Stimulated activated CD4-positive, alpha-beta T cell treated with anti-CD3 and anti-CD28 coated beads, Interleukin-12 subunit alpha, Interleukin-12 subunit beta, amount 100 ng/mL, for 24 hours (primary cell): Measurements from ENCODE around the gene ANKMY2.
"Not testable (repeated sequence)": the region's sequence is repeated elsewhere in the genome, so short reads cannot be mapped to it uniquely, and the experiment has no call there.

ENCODE experiments used
- DNase-seq, 2 experiments: peaks; one replicate each; pipeline ENCODE4 v3.0.0-alpha.2; 2020; ENCODE audit warnings: low read depth in 2 of 2

Gene ANKMY2

GRCh38 chr7:16627236-16627635, 18.3 kb downstream of the ANKMY2 start:
- DNase-seq = no peak

GRCh38 chr7:16626388-16626787, 19.2 kb downstream of the ANKMY2 start:
- no peak for DNase-seq

GRCh38 chr7:16619979-16620408, 25.6 kb downstream of the ANKMY2 start:
- DNase-seq = no peak

GRCh38 chr7:16616542-16616941, 29.0 kb downstream of the ANKMY2 start:
- no peak for DNase-seq

GRCh38 chr7:16616122-16616521, 29.4 kb downstream of the ANKMY2 start:
- no peak for DNase-seq

- no peak for DNase-seq
Measured at GRCh38 chr7:16615228-16615627, 30.3 kb downstream of the ANKMY2 start.

- no peak for DNase-seq
Measured at GRCh38 chr7:16611711-16612110, 33.8 kb downstream of the ANKMY2 start.

- DNase-seq = no peak
Measured at GRCh38 chr7:16609842-16610450, 35.6 kb downstream of the ANKMY2 start.

GRCh38 chr7:16606704-16607103, 38.9 kb downstream of the ANKMY2 start:
- DNase-seq = no peak

- no peak for DNase-seq
Measured at GRCh38 chr7:16604054-16604453, 41.5 kb downstream of the ANKMY2 start.

GRCh38 chr7:16603633-16604032, 41.9 kb downstream of the ANKMY2 start:
- no peak for DNase-seq

GRCh38 chr7:16599860-16600259, 45.7 kb downstream of the ANKMY2 start:
- DNase-seq = no peak

- DNase-seq = no peak
Measured at GRCh38 chr7:16598015-16598414, 47.5 kb downstream of the ANKMY2 start.

- not testable (repeated sequence) for DNase-seq
Measured at GRCh38 chr7:16595596-16595995, 50.0 kb downstream of the ANKMY2 start.

GRCh38 chr7:16594676-16595075, 50.9 kb downstream of the ANKMY2 start:
- DNase-seq = no peak

GRCh38 chr7:16594061-16594460, 51.5 kb downstream of the ANKMY2 start:
- no peak for DNase-seq

GRCh38 chr7:16592395-16592794, 53.2 kb downstream of the ANKMY2 start:
- DNase-seq = no peak

GRCh38 chr7:16590424-16590823, 55.1 kb downstream of the ANKMY2 start:
- DNase-seq = no peak

- no peak for DNase-seq
Measured at GRCh38 chr7:16589881-16590280, 55.7 kb downstream of the ANKMY2 start.

- no peak for DNase-seq
Measured at GRCh38 chr7:16587790-16588189, 57.8 kb downstream of the ANKMY2 start.

GRCh38 chr7:16587129-16587528, 58.4 kb downstream of the ANKMY2 start:
- no peak for DNase-seq

GRCh38 chr7:16586081-16586874, 59.3 kb downstream of the ANKMY2 start:
- no peak for DNase-seq

GRCh38 chr7:16585540-16585939, 60.0 kb downstream of the ANKMY2 start:
- DNase-seq = no peak
